Thyroid gland (tissue), 4 donors: ENCODE results near the gene ZBTB7B. TPM values are rescaled to one million over a fixed set of nuclear protein-coding genes. Genes with fewer than 3 reads are reported as not detected.

Source experiments
- DNase-seq, 2 donors: peaks; one replicate each; pipeline ENCODE4 v3.0.0-alpha.2; 2019
- H3K27ac ChIP-seq, 3 donors: fragments of 200-600 bp; sonication (generic); 1 replicate in 2 of 3; 2 replicates in 1 of 3; pipeline ENCODE4 v1.5.1; 2016 to 2019; ENCODE audit warnings: mild to moderate bottlenecking in 1 of 3, moderate library complexity in 1 of 3
- H3K27me3 ChIP-seq: fragments of 200-600 bp; sonication (generic); one replicate; pipeline ENCODE4 v1.5.1; 2019
- H3K36me3 ChIP-seq, 2 donors: fragments of 200-600 bp; sonication (generic); one replicate each; pipeline ENCODE4 v1.5.1; 2016 to 2019
- H3K4me1 ChIP-seq, 2 donors: fragments of 200-600 bp; sonication (generic); one replicate each; pipeline ENCODE4 v1.5.1; 2017 to 2019
- H3K4me3 ChIP-seq, 3 donors: fragments of 200-600 bp; sonication (generic); replicated peaks in 1 of 3; 1 replicate in 2 of 3; 2 replicates in 1 of 3; pipeline ENCODE4 v1.5.1; 2016; ENCODE audit warnings: mild to moderate bottlenecking in 1 of 3
- H3K9me3 ChIP-seq: fragments of 200-600 bp; sonication (generic); one replicate; pipeline ENCODE4 v1.5.1; 2017
- POLR2A ChIP-seq, 2 donors: fragments of 450-650 bp; IDR thresholded peaks; one replicate each; pipeline ENCODE4 v1.6.1; 2017; ENCODE audit warnings: antibody characterized with exemption in 2 of 2, mild to moderate bottlenecking in 2 of 2, moderate library complexity in 1 of 2
- WGBS, 2 donors: methylation state at CpG; one replicate each; pipeline ENCODE4 v1.1.5; 2017; 5-methylcytosine and 5-hydroxymethylcytosine counted together
- intact Hi-C: fragments of 100-400 bp; cut with DNase I; formaldehyde crosslinking; loops from one replicate; pipeline ENCODE4 v1.15.1; 2023
- total RNA-seq, 4 donors: library from RNA; depleted of rRNA; stranded (reverse); fragments of >200 nt; gene quantifications; one replicate each; pipeline ENCODE4 v1.2.3, GENCODE V29; 2016
- TF ChIP-seq, protein P1 (sequence below), 6 experiments: fragments of 200-600 bp in 3 of 6; fragments of 450-650 bp in 3 of 6; sonication (generic) in 3 of 6; IDR thresholded peaks; one replicate each; pipeline ENCODE4 v1.5.1; 2016 to 2019; ENCODE audit warnings: antibody characterized with exemption in 6 of 6, mild to moderate bottlenecking in 2 of 6, inconsistent platforms in 1 of 6, moderate library complexity in 1 of 6

The ZBTB7B gene
- total RNA-seq, 4 donors from 2014 or later = 35.7 to 89.8 (median 47.3) TPM

DNA sequence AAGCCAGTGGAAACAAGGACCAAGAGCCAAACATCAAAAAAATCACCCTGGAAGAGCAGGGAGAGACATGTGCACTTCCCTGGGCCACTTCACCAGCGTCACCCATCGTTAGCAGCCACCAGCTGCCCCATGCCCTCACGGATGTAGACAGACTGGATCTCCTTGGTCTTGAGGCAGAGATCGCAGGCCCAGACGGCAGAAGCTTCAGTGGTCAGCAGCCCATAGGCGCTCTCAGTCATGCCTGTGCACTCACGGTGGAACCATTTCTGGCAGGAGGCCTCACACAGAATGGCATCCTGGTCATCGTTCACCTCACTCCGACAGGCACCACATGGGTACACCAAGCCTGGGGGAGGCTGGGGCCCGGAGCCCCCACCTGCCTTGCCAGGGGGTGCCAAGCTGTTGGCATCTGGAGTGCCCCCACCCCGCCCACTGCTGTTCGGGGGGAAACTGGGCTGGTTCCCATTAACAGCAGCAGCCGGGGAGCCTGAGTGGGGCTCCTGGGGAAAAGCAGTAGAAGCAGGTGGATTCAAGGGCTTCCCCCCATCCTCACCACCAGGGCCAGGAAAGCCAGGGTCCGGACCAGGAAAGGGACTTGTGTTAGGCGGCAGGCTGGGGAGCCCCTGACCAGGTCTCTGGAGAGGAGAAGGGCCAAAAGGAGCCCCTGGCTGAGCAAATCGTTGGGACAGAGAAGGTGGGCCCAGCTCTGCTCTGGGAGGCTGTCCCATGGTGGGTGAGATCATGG, 43.7 kb upstream of the ZBTB7B start:
- TF ChIP-seq, protein P1, sequence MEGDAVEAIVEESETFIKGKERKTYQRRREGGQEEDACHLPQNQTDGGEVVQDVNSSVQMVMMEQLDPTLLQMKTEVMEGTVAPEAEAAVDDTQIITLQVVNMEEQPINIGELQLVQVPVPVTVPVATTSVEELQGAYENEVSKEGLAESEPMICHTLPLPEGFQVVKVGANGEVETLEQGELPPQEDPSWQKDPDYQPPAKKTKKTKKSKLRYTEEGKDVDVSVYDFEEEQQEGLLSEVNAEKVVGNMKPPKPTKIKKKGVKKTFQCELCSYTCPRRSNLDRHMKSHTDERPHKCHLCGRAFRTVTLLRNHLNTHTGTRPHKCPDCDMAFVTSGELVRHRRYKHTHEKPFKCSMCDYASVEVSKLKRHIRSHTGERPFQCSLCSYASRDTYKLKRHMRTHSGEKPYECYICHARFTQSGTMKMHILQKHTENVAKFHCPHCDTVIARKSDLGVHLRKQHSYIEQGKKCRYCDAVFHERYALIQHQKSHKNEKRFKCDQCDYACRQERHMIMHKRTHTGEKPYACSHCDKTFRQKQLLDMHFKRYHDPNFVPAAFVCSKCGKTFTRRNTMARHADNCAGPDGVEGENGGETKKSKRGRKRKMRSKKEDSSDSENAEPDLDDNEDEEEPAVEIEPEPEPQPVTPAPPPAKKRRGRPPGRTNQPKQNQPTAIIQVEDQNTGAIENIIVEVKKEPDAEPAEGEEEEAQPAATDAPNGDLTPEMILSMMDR (IDR thresholded peaks at IDR 0.05) = no peak
- no peak for TF ChIP-seq POLR2A (IDR thresholded peaks at IDR 0.05)
- Histone ChIP-seq H3K4me3 (no peak overlapping the region), H3K4me1 (peaks cover 62 to 72% of the 10 kb centered on the region in 2 donors), H3K27me3 (no peaks in the 10 kb centered on the region), H3K9me3 (no peaks in the 10 kb centered on the region), H3K27ac (peak overlapping the region; percentile 72 to 83 (median 72)), H3K36me3 (peaks cover 0 to 8% of the 10 kb centered on the region in 2 donors)
- peak; percentile 94 to 96 for DNase-seq
- 46 to 76% methylated on average over 6 to 11 of the region's 16 CpGs for WGBS, 2 donors
- intact Hi-C loops = no loop called here

DNA sequence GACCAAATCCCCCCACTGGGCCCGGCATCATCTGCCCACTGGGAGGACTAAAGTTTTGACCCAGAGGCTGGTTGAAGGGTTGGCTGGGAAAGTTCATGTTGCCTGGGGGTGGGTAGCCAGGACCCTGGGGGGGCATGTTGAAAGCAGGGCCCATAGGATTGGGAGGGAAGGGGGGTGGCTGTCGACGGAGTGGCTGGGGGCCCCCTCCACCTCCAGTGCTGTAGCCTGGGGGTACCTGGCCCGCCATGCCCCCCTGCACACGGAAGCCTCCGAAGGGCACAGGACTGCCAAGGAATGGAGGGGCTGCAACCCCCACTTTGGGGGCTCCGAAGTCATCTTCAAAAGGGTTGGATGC, 43.2 kb upstream of the ZBTB7B start:
- Histone ChIP-seq H3K4me3 (no peak overlapping the region), H3K9me3 (no peaks in the 10 kb centered on the region), H3K4me1 (peaks cover 57 to 66% of the 10 kb centered on the region in 2 donors), H3K27me3 (no peaks in the 10 kb centered on the region), H3K36me3 (peaks cover 0 to 8% of the 10 kb centered on the region in 2 donors), H3K27ac (peak overlapping the region; percentile 72 to 83 (median 72))
- intact Hi-C loops = no loop called here
- WGBS, 2 donors = 91% methylated on average over 7 of the region's 7 CpGs
- TF ChIP-seq, protein P1 (IDR thresholded peaks at IDR 0.05) = no peak
- TF ChIP-seq POLR2A (IDR thresholded peaks at IDR 0.05) = no peak
- no peak for DNase-seq

DNA sequence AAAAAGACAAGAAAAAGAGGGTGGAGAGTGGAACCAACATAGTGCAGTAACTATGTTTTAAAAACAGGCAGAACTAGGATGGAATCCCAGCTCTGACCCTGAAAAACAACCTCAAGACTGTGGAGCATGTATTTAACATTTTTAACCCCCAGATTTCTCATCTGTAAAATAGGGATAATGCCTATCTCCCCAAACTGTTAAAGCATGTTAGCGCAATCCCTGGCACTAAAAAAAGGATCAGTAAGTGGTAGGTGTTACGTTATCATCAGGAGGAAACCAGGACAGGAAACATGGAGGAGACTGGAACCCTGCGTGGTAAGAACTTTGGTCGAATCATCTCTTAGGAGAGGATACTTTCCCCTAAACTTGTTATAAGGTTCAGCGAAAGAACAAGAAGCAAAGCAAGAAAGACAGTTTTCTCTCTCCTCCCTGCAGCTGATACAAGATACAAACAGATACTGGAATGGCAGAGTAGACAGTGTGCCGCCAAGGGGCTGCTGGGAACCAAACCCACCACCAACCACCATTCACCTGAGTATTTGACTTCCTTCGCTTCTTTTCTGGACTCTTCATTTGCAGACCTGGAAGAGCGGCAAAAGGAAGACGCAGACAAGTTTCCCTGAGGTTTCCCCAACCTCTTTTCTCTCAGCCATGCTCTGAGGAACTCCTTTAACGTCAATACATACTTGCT, 42.0 kb upstream of the ZBTB7B start:
- no peaks in the 10 kb centered on the region for H3K27me3 ChIP-seq

DNA sequence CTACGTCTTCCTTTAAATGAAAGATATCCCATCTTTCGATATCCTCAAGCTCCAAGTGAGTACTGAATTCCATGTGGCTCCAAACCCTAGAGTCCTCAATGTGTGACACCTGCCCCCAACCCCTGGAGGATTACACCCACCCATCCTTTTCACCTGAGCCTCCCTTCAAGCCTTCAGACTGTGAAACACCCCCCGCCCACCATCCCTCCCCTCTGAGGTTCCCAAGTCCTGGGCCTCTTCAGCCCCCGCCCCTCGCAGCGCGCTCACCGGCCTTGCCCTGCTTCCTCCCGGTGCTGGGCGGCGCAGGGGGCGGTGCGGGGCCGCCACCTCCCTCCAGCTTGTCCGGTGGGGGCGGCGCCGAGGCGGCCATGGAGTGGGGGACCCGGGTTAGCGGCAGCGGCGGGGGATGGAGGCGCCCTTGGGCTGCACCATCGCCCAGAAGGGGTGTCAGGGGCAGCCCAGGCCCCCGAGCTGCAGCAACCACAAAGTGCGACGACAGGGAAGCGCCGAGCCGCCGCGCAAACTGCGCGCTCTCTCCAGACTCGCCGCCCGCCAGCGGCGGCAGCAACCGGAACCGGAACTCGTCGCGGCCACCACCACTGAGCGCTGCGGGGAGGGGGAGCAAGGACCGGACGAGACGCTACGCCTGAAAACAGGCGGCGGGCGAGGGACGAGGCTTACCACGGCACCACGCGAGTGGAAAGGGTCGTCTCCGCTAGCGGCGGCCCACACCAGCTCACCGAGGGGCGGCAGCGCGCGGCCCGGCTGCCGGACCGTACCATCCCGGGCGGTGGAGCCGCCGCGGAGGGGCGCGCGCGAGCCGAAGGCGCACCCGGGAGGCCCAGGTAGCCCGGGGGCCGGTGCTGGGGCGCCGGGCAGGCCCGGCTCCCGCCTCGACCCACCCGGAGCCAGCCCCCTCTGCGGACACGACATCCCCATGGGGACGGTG, 41.1 kb upstream of the ZBTB7B start, which contains the start of gene PYGO2:
Gene PYGO2, minus strand, starts transcription at position 576 of the 949 bp plus-strand sequence. Its CDS starts 206 bp downstream, at position 370.
- TF ChIP-seq POLR2A (IDR thresholded peaks at IDR 0.05) = peak in 1 of 2 donors; percentile 80
- TF ChIP-seq, protein P1 (IDR thresholded peaks at IDR 0.05) = peak in 4 of 6 experiments; percentile 36 to 86 (median 70)
- Histone ChIP-seq H3K36me3 (peaks cover 15 to 21% of the 10 kb centered on the region in 2 donors), H3K4me3 (peak within 1 kb of the TSS; percentile 30 to 91 (median 69)), H3K4me1 (peaks cover 42 to 51% of the 10 kb centered on the region in 2 donors), H3K27ac (peak within 1 kb of the TSS; percentile 94 to 100 (median 97)), H3K27me3 (no peaks in the 10 kb centered on the region), H3K9me3 (no peaks in the 10 kb centered on the region)
- intact Hi-C loops = loop anchor here (5.0 kb wide), 1 partner anchor 36 kb away; no protein-coding TSS in a partner anchor
- peak; percentile 82 to 86 for DNase-seq
- 1 to 2% methylated on average over 13 to 39 of the region's 93 CpGs for WGBS, 2 donors

More for the DNA sequence above, 42.0 kb upstream of the ZBTB7B start:
- H3K27ac ChIP-seq = peak overlapping the region in 2 of 3 donors; percentile 94 to 97
- 43 to 44% methylated on average over 10 of the region's 10 CpGs for WGBS, 2 donors
- H3K4me3 ChIP-seq = peak overlapping the region in 2 of 3 donors; percentile 30 to 69
- TF ChIP-seq, protein P1 (IDR thresholded peaks at IDR 0.05) = no peak
- no peak for TF ChIP-seq POLR2A (IDR thresholded peaks at IDR 0.05)
- no peaks in the 10 kb centered on the region for H3K9me3 ChIP-seq
- intact Hi-C loops = loop anchor here (5.0 kb wide), 1 partner anchor 37 kb away; no protein-coding TSS in a partner anchor
- DNase-seq = no peak
- H3K36me3 ChIP-seq = peaks cover 6 to 14% of the 10 kb centered on the region in 2 donors
- peaks cover 47 to 55% of the 10 kb centered on the region in 2 donors for H3K4me1 ChIP-seq
